Panc1 (cell line): ENCODE measurements around the gene TMEM201. TPM values are rescaled to one million over a fixed set of nuclear protein-coding genes. Genes with fewer than 3 reads are reported as not detected.
A peak's percentile ranks its signal among the peaks of the same experiment; 100 is the strongest.

Experiments
- ATAC-seq: fragments of 200-7000 bp; cut with Tn5 transposase; 2 replicates; pipeline ENCODE4 v1.9.1; 2020; ENCODE audit warnings: mild to moderate bottlenecking, moderate library complexity
- BruUV-seq: library from RNA; stranded (reverse); fragments of 400-500 nt; replicated peaks from 2 replicates; lab custom pipeline; 2021; lab: Mats Ljungman, UMichigan
- CTCF ChIA-PET: fragments of 300-600 bp; sonication (Branson Sonifier 250); formaldehyde crosslinking; loops from one replicate; lab custom pipeline; 2022; ENCODE audit warnings: antibody characterized with exemption; lab: Charles Lee
- POLR2A ChIA-PET: fragments of 300-600 bp; sonication (Branson Sonifier 250); formaldehyde crosslinking; loops from one replicate; lab custom pipeline; 2022; ENCODE audit warnings: antibody characterized with exemption; lab: Charles Lee
- DNase-seq: peaks from one replicate; pipeline ENCODE4 v3.0.0-alpha.2; 2010; ENCODE audit warnings: low read depth, low spot score
- H3K27ac ChIP-seq: 2 replicates; pipeline ENCODE4 v1.5.1; 2011; ENCODE audit warnings: mild to moderate bottlenecking, low read length, inconsistent platforms
- H3K27me3 ChIP-seq: fragments of 200-500 bp; sonication (Bioruptor generic); 2 replicates; pipeline ENCODE4 v1.6.0; 2014; ENCODE audit warnings: low read length, inconsistent platforms; ENCODE audit not compliant: control insufficient read depth, insufficient read depth
- H3K36me3 ChIP-seq: fragments of 200-500 bp; sonication (Bioruptor generic); 2 replicates; pipeline ENCODE4 v1.5.1; 2014; ENCODE audit warnings: inconsistent platforms, mild to moderate bottlenecking, low read length, moderate library complexity; ENCODE audit not compliant: control insufficient read depth, insufficient read depth
- H3K4me1 ChIP-seq: 2 replicates; pipeline ENCODE4 v1.5.1; 2011; ENCODE audit warnings: inconsistent platforms, mild to moderate bottlenecking, low read length, moderate library complexity; ENCODE audit not compliant: control insufficient read depth, insufficient read depth
- H3K4me3 ChIP-seq, 2 experiments: 2 replicates each; pipeline ENCODE4 v1.5.1; 2011 to 2012; ENCODE audit warnings: low read depth in 2 of 2, low read length in 2 of 2, mild to moderate bottlenecking in 2 of 2, inconsistent platforms in 1 of 2, moderate library complexity in 1 of 2
- H3K9me3 ChIP-seq: fragments of 200-500 bp; sonication (Bioruptor generic); 2 replicates; pipeline ENCODE4 v1.5.1; 2014; ENCODE audit warnings: low read depth, mild to moderate bottlenecking, inconsistent platforms, low read length, moderate library complexity; ENCODE audit not compliant: control insufficient read depth, insufficient read depth
- CTCF ChIP-seq: fragments of 450-650 bp; IDR thresholded peaks from 2 replicates; pipeline ENCODE4 v1.5.1; 2017; ENCODE audit warnings: mild to moderate bottlenecking
- POLR2AphosphoS5 ChIP-seq: IDR thresholded peaks from 2 replicates; pipeline ENCODE4 v1.6.1; 2012; ENCODE audit warnings: mild to moderate bottlenecking, low read depth, low read length, moderate library complexity
- REST ChIP-seq, 2 experiments: IDR thresholded peaks; 2 replicates each; pipeline ENCODE4 v1.6.1; 2011 to 2012; ENCODE audit warnings: low read depth in 2 of 2, control low read depth in 1 of 2, low read length in 1 of 2, mild to moderate bottlenecking in 1 of 2, moderate library complexity in 1 of 2; ENCODE audit not compliant: insufficient read depth in 1 of 2
- SIN3A ChIP-seq: IDR thresholded peaks from 2 replicates; pipeline ENCODE4 v1.6.1; 2012; ENCODE audit warnings: low read depth, mild to moderate bottlenecking, low read length, moderate library complexity, borderline replicate concordance; ENCODE audit not compliant: insufficient read depth
- TCF7L2 ChIP-seq: IDR thresholded peaks from 2 replicates; pipeline ENCODE4 v1.6.1; 2011; ENCODE audit warnings: mild to moderate bottlenecking, low read depth, low read length, inconsistent platforms
- in situ Hi-C: cut with HindIII; loops from 2 replicates; pipeline ENCODE4 v1.10.0; 2016; ENCODE audit warnings: low sequenced_read_pairs, low pct_unique_long_range_greater_than_20kb
- intact Hi-C: fragments of 100-400 bp; cut with micrococcal nuclease; formaldehyde crosslinking; loops from one replicate; pipeline ENCODE4 v1.10.0; 2022; ENCODE audit not compliant: unreplicated experiment
- total RNA-seq: library from RNA; stranded (reverse); gene quantifications from one replicate; pipeline ENCODE4 v1.2.1, GENCODE V29; 2021; ENCODE audit not compliant: unreplicated experiment

The TMEM201 gene
- total RNA-seq, 1 experiment from 2014 or later = 26.5 TPM

- H3K27ac ChIP-seq = no peak overlapping the region
- H3K9me3 ChIP-seq = no peaks in the 10 kb centered on the region
- DNase-seq (no peak), ATAC-seq (peak; percentile 36)
- BruUV-seq = no TSS peak
- H3K36me3 ChIP-seq = no peaks in the 10 kb centered on the region
- no peak for TF ChIP-seq SIN3A
- TF ChIP-seq REST (IDR thresholded peaks at IDR 0.05; ENCODE audit: insufficient read depth in 1 of 2, low read depth in 2 of 2, low read length in 1 of 2) = no peak
- no peak for TF ChIP-seq TCF7L2
- TF ChIP-seq CTCF = no peak
- no peak for TF ChIP-seq POLR2AphosphoS5
- peaks cover 5% of the 10 kb centered on the region; the same call in 1 of the 2 replicates for H3K4me1 ChIP-seq
- ChIA-PET CTCF (interaction anchor here (0.6 kb wide), 2 partner anchors 26 to 29 kb away, joined by 4 read pairs; no protein-coding TSS in a partner anchor), POLR2A (no interaction called here)
- intact Hi-C loops = no loop called here
- peak overlapping the region; percentile 40 to 48 for H3K4me3 ChIP-seq
- in situ Hi-C loops = no loop called here
- H3K27me3 ChIP-seq = no peaks in the 10 kb centered on the region
Observed at GRCh38 chr1:9652379-9653209, 63.9 kb downstream of the TMEM201 start.

- CTCF ChIA-PET = no interaction called here
- Histone ChIP-seq H3K9me3 (no peaks in the 10 kb centered on the region), H3K4me1 (peaks cover under 1% of the 10 kb centered on the region; the same call in 1 of the 2 replicates), H3K36me3 (no peaks in the 10 kb centered on the region), H3K4me3 (no peak overlapping the region), H3K27me3 (no peaks in the 10 kb centered on the region), H3K27ac (no peak overlapping the region)
- no peak for DNase-seq
- POLR2A ChIA-PET = no interaction called here
- intact Hi-C loops (no loop called here), in situ Hi-C loops (no loop called here)
- no TSS peak for BruUV-seq
- TF ChIP-seq SIN3A = no peak
- no peak for TF ChIP-seq REST (IDR thresholded peaks at IDR 0.05; ENCODE audit: insufficient read depth in 1 of 2, low read depth in 2 of 2, low read length in 1 of 2)
- no peak for TF ChIP-seq POLR2AphosphoS5
- no peak for TF ChIP-seq TCF7L2
- TF ChIP-seq CTCF = no peak
- ATAC-seq = no peak
Observed at GRCh38 chr1:9653210-9653490, 64.4 kb downstream of the TMEM201 start.
